ENCODE data around the gene MCAT.

GRCh38 chr22:43110927-43111623, 32.1 kb downstream of the MCAT start:
- TF ChIP-seq, protein P1, sequence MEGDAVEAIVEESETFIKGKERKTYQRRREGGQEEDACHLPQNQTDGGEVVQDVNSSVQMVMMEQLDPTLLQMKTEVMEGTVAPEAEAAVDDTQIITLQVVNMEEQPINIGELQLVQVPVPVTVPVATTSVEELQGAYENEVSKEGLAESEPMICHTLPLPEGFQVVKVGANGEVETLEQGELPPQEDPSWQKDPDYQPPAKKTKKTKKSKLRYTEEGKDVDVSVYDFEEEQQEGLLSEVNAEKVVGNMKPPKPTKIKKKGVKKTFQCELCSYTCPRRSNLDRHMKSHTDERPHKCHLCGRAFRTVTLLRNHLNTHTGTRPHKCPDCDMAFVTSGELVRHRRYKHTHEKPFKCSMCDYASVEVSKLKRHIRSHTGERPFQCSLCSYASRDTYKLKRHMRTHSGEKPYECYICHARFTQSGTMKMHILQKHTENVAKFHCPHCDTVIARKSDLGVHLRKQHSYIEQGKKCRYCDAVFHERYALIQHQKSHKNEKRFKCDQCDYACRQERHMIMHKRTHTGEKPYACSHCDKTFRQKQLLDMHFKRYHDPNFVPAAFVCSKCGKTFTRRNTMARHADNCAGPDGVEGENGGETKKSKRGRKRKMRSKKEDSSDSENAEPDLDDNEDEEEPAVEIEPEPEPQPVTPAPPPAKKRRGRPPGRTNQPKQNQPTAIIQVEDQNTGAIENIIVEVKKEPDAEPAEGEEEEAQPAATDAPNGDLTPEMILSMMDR (conservative IDR thresholded peaks at IDR 0.05), result no peak
- peak; percentile 65; the same call in 1 of the 2 replicates for TF ChIP-seq ZFX (IDR thresholded peaks at IDR 0.05)

Measured in C4-2B (cell line).